GM12892 (cell line): ENCODE results near the gene TGOLN2.
A peak's percentile ranks its signal among the peaks of the same experiment; 100 is the strongest.
"Not testable (repeated sequence)": the region's sequence is repeated elsewhere in the genome, so short reads cannot be mapped to it uniquely, and the experiment has no call there.

ENCODE experiments used
- DNase-seq: peaks from one replicate; pipeline ENCODE4 v3.0.0; 2011; ENCODE audit not compliant: insufficient read length
- FAIRE-seq: peaks from 2 replicates; lab custom pipeline; 2011; peaks lifted over from hg19 to GRCh38; lab: Jason Lieb, UNC
- POLR2A ChIP-seq: IDR thresholded peaks from 2 replicates; pipeline ENCODE4 v1.6.1; 2011; ENCODE audit warnings: low read depth, low read length, control low read depth
- POLR2AphosphoS5 ChIP-seq: IDR thresholded peaks from 2 replicates; pipeline ENCODE4 v1.6.1; 2011; ENCODE audit warnings: low read depth, low read length, control low read depth
- TAF1 ChIP-seq: IDR thresholded peaks from 2 replicates; pipeline ENCODE4 v1.6.1; 2011; ENCODE audit warnings: low read depth, mild to moderate bottlenecking, control low read depth, low read length, borderline replicate concordance

TGOLN2 gene

DNA sequence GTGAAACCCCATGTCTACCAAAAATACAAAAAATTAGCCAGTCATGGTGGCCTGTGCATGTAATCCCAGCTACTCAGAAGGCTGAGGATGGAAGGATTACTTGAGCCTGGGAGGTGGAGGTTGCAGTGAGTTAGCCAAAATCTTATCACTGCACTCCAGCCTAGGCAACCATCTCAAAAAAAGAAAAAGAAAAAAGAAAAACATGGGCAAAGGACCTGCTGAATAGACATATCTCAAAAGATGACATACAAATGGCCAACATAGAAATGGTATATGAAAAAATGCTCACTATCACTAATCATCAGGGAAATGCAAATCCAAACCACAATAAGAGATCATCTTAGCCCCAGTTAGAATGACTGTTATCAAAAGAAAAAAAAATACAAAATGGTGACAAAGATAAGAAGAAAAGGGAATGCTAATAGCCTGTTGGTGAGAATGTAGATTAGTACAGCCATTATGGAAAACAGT lies 1.4 kb upstream of the TGOLN2 start:
- DNase-seq (no peak), FAIRE-seq (no peak)
- TF ChIP-seq POLR2AphosphoS5 (no peak), TAF1 (no peak), POLR2A (no peak)

DNA sequence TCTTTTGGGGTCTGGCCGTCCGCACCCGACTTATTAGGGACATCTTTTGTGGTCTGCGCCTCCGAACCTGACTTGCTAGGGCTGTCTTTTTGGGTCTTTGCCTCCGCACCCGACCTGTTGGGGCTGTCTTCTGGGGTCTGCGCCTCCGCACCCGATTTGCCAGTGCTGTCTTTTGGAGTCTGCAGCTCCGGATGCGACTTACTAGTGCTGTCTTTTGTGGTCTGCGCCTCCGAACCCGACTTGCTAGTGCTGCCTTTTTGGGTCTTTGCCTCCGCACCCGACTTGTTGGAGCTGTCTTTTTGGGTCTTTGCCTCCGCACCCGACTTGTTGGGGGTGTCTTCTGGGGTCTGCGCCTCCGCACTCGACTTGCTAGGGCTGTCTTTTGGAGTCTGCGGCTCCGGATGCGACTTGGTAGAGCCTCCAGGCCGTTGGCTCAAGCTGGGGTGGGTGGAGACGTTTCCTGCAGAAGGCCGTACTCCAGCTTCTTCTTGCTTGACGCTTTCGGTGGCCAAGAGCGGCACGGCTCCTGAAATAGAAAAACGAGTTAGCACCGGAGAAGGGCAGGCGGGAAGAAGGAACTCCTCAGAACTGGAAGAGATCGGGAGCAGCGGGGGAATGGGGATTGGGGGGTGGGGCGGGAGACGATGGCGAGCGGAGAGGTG lies 498 bp downstream of the TGOLN2 start:
- TF ChIP-seq TAF1 (no peak), POLR2AphosphoS5 (no peak), POLR2A (no peak)

DNA sequence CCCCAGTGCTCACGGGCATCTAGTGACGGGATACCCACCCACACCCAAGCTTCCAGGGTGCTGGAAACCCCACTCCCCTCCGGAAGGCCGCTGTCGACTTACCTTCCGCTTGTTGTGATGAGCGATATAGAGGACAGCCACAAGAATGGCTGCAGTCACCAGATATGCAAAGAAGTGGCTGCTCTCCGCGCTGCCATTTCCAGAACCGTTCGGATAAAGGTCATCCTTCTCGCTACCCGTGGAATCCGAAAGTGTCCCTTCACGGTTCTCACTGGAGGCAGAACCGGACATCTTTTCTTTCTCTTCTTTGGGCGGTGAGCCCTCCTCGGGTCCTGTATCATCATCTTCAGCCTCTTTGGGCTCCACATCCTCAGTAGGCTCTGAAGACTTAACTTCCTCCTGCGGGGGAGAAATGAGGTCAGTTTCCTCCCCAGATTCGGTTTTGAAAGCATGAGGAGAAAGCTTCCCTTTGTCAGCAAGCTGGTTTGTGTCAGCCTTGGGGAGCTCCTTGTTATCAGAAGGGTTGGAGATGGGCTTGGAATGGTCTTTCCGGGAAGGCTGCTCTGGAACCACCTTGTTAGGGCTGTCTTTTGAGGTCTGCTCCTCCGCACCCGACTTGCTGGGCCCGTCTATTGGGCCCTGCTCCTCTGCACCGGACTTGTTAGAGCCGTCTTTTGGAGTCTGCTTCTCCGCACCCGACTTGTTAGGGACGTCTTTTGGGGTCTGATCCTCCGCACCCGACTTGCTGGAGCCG lies 1.2 kb downstream of the TGOLN2 start:
- TF ChIP-seq POLR2A = no peak; the same call in 1 of the 2 replicates
- DNase-seq = peak; percentile 38
- peak; percentile 50 for FAIRE-seq

More for the DNA sequence above, 498 bp downstream of the TGOLN2 start:
- FAIRE-seq (peak; percentile 21), DNase-seq (peak; percentile 41)

DNA sequence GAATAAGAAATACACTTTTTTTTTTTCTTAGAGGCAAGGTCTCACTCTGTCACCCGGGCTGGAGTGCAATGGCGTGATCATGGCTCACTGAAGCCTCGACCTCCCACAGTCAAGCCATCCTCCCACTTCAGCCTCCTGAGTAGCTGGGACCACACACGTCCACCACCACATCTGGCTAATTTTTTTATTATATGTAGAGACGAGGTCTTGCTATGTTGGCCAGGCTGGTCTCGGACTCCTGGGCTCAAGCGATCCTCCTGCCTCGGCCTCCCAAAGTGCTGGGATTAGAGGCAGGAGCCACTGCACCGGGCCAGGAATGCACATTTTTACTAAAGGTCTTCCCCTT lies 2.4 kb downstream of the TGOLN2 start:
- no peak for DNase-seq
- TF ChIP-seq POLR2AphosphoS5 (no peak), POLR2A (no peak), TAF1 (no peak)
- no peak for FAIRE-seq

DNA sequence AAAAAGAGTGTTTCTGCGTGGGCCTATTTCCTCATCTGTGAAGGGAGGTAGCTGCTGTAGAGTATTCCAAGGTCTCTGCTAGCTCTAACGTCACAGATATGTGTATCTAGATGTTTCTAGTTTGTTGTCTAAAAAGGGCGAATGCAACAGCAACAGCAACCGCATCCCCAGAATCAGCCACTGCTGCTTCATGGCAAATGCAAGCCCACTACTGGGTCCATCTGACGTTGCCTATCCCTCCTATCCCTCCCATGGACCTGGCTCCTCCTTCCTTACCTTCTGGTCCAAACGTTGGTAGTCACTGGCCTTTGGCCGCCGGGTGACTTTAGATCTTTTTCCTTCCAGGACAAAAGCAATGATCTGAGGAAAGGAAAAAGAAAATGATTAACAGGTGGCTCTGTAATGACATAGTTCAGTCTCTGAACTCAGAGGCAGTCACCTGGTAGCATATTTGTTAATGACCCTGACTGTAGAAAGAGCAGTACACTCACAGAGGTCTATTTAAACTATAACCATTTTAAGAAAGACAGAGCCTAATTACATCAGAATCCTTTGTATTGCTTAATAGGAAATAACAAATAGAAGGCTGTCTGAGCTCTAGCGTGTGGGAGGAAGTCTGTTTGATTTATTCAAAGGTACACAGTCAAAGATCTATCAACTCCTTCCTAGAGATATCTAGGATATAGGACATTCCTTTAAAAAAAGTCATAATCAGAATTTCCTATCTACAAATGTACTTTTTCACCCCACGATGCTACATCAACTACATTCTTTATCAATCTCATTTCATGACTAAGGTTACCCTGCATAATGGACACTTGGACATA lies 2.9 kb downstream of the TGOLN2 start:
- TF ChIP-seq TAF1 (no peak), POLR2AphosphoS5 (no peak), POLR2A (no peak)
- no peak for FAIRE-seq
- DNase-seq = no peak

DNA sequence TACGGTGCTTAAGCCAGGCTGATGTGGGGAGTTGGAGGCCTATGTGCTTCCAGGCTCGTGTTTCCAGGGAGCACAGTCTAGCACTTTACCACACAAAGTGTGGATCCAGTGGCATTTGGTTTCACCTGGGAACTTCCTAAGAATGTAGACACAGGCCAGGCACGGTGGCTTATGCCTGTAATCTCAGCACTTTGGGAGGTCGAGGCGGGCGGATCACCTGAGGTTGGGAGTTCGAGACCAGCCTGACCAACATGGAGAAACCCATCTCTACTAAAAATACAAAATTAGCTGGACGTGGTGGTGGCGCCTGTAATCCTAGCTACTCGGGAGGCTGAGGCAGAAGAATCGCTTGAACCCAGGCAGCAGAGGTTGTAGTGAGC lies 3.8 kb downstream of the TGOLN2 start:
- not testable (repeated sequence) for FAIRE-seq, DNase-seq

DNA sequence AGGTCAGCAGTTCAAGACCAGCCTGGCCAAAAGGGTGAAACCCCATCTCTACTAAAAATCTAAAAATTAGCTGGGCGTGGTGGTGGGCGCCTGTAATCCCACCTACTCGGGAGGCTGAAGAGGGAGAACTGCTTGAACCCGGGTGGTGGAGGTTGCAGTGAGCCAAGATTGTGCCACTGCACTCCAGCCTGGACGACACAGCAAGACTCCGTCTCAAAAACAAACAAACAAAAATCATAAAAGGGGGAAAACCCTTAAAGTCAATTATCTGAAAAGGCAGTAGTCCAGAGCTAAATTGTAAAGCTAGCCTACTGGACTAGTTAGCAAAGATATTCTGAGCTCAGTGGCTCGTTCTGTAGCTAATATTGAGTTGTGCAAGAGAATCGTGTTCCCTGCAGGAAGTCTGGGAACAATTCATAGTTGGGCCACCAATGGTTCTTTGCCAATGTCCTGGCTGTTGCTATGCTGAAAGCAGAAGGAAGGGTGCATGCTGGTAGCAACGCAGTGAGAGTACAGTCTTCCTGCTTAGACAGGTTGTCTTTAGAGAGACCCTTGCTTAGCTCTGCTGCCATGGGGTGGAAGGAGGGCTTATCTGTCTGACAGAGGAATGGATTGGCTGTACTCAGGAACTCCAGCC lies 4.3 kb downstream of the TGOLN2 start:
- TF ChIP-seq POLR2A = no peak
- no peak for TF ChIP-seq TAF1
- TF ChIP-seq POLR2AphosphoS5 = no peak; the same call in 1 of the 2 replicates
- FAIRE-seq = no peak
- no peak for DNase-seq

DNA sequence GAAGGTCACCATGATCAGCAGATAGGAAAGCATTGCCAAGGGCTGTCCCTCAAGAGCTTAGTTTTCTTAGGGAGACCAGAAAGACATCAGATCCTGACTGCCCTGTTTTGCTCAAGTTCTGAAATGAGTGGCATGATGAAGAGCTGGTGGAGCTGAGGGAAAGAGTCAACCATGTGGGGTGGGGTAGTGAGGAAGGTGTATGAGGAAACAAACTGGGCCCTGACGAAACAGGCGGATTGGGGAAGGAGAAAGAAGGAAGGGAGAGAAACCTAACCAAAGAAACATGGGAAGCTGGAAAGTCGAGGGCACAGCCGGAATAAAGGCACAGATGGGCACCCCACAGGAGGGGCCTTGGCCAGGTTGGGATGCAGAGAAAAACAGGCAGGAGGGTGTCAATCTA lies 8.0 kb downstream of the TGOLN2 start:
- TF ChIP-seq TAF1 (no peak), POLR2A (no peak), POLR2AphosphoS5 (no peak)
- FAIRE-seq (no peak), DNase-seq (no peak)

DNA sequence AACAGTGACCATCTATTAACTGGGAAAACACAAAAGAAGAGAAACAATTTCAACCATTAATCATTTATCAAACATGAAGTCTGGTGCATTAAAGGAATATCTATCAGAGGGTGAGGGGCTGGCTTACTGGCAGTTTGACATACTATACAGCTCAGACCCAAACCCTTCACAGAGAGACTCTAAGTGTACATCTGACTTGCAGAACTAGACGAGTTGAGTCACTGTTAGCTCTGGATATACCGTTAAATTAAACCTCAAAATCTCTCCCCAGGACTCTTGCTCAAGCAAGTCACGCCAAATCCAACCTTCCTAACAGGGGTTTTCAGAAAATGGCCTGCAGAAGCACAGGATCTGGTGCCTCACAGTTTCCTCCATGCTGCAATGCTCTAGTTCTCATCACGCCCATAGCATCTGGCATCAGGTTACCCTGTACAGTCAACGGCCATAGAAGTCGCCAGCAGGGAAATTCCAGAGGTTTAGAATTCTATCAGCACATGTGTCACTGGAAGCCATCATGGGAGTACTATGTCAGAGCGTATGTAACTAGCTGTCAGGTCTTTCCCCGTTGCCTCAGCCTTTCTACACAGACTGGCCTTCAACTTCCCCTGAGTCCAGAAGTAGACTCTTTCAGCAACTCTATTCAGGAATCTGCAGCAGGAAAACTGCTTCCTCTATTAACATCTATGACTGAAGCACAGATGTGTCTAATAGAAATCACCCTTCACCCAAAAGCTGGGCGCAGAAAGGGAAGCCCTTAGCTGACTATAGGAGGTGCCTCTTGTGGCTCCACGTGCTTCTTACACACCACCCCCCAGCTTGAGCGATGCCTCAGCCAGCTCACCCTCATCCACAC lies 9.3 kb downstream of the TGOLN2 start:
- TF ChIP-seq POLR2AphosphoS5 (0 out of 2 replicates have a peak, but pooled peaks have one; percentile 39), TAF1 (no peak), POLR2A (0 out of 2 replicates have a peak, but pooled peaks have one; percentile 27)
- FAIRE-seq (no peak), DNase-seq (no peak)

DNA sequence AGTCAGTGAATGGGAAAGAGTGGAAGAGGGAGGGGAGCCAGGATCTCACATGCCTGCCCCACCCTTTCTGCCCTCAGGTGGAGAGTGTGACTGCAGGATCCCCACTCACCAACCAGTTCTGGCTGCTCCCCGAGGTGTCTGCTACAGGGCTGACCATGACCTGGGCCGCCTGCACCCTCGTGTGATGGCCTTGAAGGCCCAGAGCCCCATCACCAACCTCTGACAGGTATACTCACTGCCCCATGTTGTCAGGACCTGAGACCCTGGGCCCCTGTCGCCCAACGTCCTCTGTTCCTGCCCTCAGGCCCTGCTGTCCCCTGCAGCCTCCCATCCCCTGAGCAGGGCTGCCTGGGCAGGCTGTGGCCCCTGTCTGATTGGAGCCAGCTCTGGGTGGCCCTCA lies 11.9 kb downstream of the TGOLN2 start:
- not testable (repeated sequence) for FAIRE-seq, DNase-seq
- 0 out of 2 replicates have a peak, but pooled peaks have one; percentile 26 for TF ChIP-seq POLR2A

DNA sequence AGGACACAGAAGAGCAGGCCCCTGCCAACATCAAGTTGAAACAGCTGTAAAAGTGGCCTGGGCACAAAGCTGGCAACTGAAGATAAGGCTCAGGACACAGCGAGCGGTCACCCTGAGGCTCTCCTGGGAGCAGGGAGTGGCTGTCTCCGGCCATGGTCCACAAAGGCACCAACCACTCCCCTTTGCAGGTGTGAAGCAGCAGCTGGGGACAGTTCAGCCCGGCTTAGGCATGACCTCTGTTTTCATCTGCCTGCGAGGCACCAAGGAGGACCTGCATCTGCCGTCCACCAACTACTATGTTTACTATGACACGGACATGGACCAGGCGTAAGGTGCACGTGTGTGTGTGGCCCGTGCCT lies 12.9 kb downstream of the TGOLN2 start:
- DNase-seq (no peak), FAIRE-seq (no peak)
- TF ChIP-seq POLR2AphosphoS5 = no peak
- TF ChIP-seq POLR2A = peak; percentile 14; the same call in 1 of the 2 replicates
